Mesothelial cell of epicardium (in vitro differentiated cells): Measurements from ENCODE around the gene YY1AP1. TPM values are rescaled to one million over a fixed set of nuclear protein-coding genes. Genes with fewer than 3 reads are reported as not detected.
"Not testable (repeated sequence)": the region's sequence is repeated elsewhere in the genome, so short reads cannot be mapped to it uniquely, and the experiment has no call there.

Experiments
- DNase-seq, 2 experiments: peaks; one replicate each; pipeline ENCODE4 v3.0.0; 2021; ENCODE audit warnings: low spot score in 2 of 2; ENCODE audit not compliant: unreplicated experiment in 2 of 2
- H3K27ac Mint-ChIP-seq: 2 replicates; pipeline ENCODE4 v1.8.0; 2021; ENCODE audit warnings: mixed read lengths
- H3K27me3 Mint-ChIP-seq: 2 replicates; pipeline ENCODE4 v1.8.0; 2021; ENCODE audit warnings: low read depth, mixed read lengths
- H3K36me3 Mint-ChIP-seq: 2 replicates; pipeline ENCODE4 v1.8.0; 2021; ENCODE audit warnings: mixed read lengths
- H3K4me1 Mint-ChIP-seq: 2 replicates; pipeline ENCODE4 v1.8.0; 2021; ENCODE audit warnings: mixed read lengths
- H3K4me3 Mint-ChIP-seq: 2 replicates; pipeline ENCODE4 v1.8.0; 2021; ENCODE audit warnings: mild to moderate bottlenecking, moderate library complexity, mixed read lengths
- H3K9me3 Mint-ChIP-seq: 2 replicates; pipeline ENCODE4 v1.8.0; 2021; ENCODE audit warnings: mixed read lengths
- total RNA-seq: library from RNA; stranded (reverse); gene quantifications from 3 replicates; pipeline ENCODE4 v1.2.1, GENCODE V29; 2021
- TF ChIP-seq, protein P1 (sequence below): fragments of 200-600 bp; sonication (generic); IDR thresholded peaks from one replicate; pipeline ENCODE4 v1.5.0; 2021; ENCODE audit warnings: antibody characterized with exemption; ENCODE audit not compliant: unreplicated experiment

YY1AP1 gene
- total RNA-seq, 1 donor from 2014 or later = 56.2 TPM

DNA sequence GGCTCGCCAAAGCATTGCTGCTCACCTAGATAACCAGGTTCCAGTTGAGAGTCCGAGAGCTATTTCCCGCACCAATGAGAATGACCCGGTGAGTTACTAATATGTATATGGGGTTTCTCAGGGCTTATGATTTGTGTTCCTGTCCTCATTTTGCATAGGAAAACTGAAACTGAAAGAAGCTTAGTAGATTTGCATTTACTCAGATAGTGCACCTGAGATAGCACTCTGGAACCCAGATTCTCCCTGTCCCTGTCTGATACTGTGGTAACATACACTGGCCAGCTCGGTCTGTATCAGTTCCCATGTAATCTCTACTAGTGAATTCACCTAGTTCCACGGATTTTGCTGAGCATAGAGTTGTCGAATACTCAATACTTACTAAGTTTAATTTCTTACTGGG lies 28.5 kb upstream of the YY1AP1 start:
- Mint-ChIP-seq H3K4me3 (no peak overlapping the region), H3K36me3 (peaks cover 30% of the 10 kb centered on the region), H3K4me1 (no peaks in the 10 kb centered on the region), H3K27me3 (no peaks in the 10 kb centered on the region), H3K9me3 (no peaks in the 10 kb centered on the region), H3K27ac (no peak overlapping the region)
- no peak for DNase-seq
- TF ChIP-seq, protein P1, sequence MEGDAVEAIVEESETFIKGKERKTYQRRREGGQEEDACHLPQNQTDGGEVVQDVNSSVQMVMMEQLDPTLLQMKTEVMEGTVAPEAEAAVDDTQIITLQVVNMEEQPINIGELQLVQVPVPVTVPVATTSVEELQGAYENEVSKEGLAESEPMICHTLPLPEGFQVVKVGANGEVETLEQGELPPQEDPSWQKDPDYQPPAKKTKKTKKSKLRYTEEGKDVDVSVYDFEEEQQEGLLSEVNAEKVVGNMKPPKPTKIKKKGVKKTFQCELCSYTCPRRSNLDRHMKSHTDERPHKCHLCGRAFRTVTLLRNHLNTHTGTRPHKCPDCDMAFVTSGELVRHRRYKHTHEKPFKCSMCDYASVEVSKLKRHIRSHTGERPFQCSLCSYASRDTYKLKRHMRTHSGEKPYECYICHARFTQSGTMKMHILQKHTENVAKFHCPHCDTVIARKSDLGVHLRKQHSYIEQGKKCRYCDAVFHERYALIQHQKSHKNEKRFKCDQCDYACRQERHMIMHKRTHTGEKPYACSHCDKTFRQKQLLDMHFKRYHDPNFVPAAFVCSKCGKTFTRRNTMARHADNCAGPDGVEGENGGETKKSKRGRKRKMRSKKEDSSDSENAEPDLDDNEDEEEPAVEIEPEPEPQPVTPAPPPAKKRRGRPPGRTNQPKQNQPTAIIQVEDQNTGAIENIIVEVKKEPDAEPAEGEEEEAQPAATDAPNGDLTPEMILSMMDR = no peak

DNA sequence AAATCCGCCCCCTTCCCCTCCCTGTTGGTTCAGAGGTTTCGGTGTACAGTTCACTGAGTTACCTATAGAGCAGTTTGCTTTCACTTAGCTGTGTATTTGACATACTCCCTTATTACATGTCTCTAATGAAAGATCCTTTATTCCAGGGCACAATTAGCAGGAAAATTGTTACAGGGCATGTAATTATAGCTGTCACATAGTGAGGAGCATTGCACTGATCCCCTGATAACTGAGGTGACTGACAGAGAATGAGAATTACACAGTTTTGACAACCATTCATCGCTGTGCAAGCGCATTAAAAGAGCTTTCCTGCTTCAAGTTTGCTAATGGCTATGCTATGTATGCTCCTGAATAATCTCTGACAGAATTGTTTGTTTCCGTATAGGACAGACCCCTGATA lies 27.2 kb upstream of the YY1AP1 start:
- Mint-ChIP-seq H3K27me3 (no peaks in the 10 kb centered on the region), H3K27ac (no peak overlapping the region), H3K36me3 (peaks cover 30% of the 10 kb centered on the region), H3K9me3 (no peaks in the 10 kb centered on the region), H3K4me1 (no peaks in the 10 kb centered on the region), H3K4me3 (no peak overlapping the region)
- TF ChIP-seq, protein P1 = no peak
- no peak for DNase-seq

DNA sequence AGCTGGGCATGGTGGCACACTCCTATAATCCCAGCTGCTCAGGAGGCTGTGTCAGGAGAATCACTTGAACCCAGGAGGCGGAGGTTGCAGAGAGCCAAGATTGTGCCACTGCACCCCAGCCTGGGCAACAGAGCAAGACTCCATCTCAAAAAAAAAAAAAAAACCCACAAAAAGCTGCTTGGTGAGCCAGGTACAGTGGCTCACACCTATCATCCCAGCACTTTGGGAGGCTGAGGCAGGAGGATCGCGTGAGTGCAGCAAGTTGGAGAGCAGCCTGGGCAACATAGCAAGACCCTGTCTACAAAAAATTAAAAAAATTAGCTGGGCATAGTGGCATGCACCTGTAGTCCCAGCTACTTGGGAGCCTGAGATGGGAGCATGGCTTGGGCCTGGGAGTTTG lies 26.5 kb upstream of the YY1AP1 start:
- not testable (repeated sequence) for H3K4me3 Mint-ChIP-seq, DNase-seq, H3K9me3 Mint-ChIP-seq, H3K27ac Mint-ChIP-seq, H3K27me3 Mint-ChIP-seq, H3K4me1 Mint-ChIP-seq
- H3K36me3 Mint-ChIP-seq = peaks cover 34% of the 10 kb centered on the region

DNA sequence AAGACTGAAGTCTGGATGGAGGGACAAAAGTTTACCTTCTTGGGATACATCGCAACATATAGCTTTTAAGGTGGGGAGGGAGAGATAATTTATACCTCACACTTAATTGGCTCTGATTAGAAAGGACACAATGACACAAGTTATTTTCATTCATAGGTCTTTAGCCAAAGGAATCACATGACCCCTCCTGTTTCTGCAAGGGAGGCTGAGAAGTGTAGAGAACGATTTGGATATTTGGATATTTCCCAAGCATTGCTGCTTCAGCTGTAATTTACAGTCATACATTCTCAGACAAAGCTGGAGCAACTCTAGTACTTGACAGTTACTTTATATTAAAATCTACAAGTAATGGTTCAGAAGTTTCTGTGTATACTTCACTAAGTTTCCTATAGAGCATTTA lies 24.5 kb upstream of the YY1AP1 start:
- H3K27ac Mint-ChIP-seq = no peak overlapping the region
- H3K9me3 Mint-ChIP-seq = peaks cover 3% of the 10 kb centered on the region
- no peak for DNase-seq
- TF ChIP-seq, protein P1 = no peak
- no peaks in the 10 kb centered on the region for H3K27me3 Mint-ChIP-seq
- H3K4me1 Mint-ChIP-seq = no peaks in the 10 kb centered on the region
- no peak overlapping the region for H3K4me3 Mint-ChIP-seq
- peaks cover 44% of the 10 kb centered on the region for H3K36me3 Mint-ChIP-seq

DNA sequence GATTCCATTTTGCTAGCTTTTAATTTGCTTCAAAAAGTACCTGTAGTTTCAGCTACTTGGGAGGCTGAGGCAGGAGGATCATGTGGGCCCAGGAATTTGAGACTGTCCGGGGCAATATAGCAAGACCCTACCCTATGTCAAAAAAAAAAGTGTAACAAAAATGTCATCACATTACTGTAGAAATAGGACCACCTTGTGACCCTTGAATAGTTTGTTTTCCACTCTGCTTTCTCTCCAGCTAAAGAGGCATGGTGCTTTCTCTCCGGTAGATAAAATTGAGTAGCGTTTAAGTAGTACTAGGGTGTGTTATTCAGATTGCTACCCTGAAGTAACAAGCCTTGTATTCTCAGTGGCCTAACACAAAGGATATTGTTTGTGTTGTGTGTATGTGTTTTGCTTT lies 24.1 kb upstream of the YY1AP1 start:
- not testable (repeated sequence) for H3K4me1 Mint-ChIP-seq, H3K27me3 Mint-ChIP-seq, H3K9me3 Mint-ChIP-seq, H3K27ac Mint-ChIP-seq, DNase-seq, H3K4me3 Mint-ChIP-seq
- peaks cover 43% of the 10 kb centered on the region for H3K36me3 Mint-ChIP-seq

DNA sequence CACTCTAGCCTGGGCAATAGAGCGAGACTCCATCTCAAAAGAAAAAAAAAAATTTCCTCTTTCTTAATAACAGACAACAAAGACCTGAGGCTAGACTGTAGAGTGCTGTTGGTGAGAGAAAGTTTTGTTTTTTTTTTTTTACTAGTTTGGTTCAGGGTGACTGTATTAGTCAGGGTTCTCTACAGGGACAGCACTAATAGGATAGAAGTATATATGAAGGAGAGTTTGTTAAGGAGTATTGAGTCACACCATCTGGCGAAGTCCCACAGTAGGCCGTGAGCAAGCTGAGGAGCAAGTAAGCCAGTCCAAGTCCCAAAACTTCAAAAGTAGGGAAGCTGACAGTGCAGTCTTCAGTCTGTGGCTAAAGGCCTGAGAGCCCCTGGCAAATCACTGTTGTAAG lies 22.9 kb upstream of the YY1AP1 start:
- H3K4me3 Mint-ChIP-seq, H3K9me3 Mint-ChIP-seq, H3K4me1 Mint-ChIP-seq, H3K27ac Mint-ChIP-seq, DNase-seq, H3K27me3 Mint-ChIP-seq: not testable (repeated sequence)
- peaks cover 38% of the 10 kb centered on the region for H3K36me3 Mint-ChIP-seq

DNA sequence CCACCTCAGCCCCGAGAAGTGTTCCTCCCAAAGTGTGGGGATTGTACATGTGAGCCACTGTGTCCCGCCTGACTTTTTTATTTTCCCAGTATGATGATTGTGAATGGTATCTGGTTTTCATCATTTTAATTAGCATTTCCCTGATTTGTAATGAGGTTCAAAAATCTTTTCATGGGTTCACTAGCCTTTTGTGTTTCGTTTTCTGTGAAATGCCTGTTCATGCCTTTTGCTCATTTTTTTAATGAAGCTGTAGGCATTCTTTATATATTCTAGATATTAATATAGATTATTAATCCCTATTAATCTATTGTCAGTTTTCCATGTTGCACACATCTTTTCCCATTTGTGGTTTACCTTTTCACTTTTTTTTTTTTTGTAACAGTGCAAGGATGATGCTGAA lies 20.8 kb upstream of the YY1AP1 start:
- Mint-ChIP-seq H3K27me3 (no peaks in the 10 kb centered on the region), H3K27ac (no peak overlapping the region)
- no peak for DNase-seq

More for the DNA sequence above, 20.8 kb upstream of the YY1AP1 start:
- H3K9me3 Mint-ChIP-seq = peaks cover 8% of the 10 kb centered on the region
- TF ChIP-seq, protein P1 = no peak
- H3K4me1 Mint-ChIP-seq = no peaks in the 10 kb centered on the region
- H3K4me3 Mint-ChIP-seq = no peak overlapping the region
- peaks cover 32% of the 10 kb centered on the region for H3K36me3 Mint-ChIP-seq
